Measurements from ENCODE around the gene MMP3. TPM values are rescaled to one million over a fixed set of nuclear protein-coding genes. Genes with fewer than 3 reads are reported as not detected.
A peak's percentile ranks its signal among the peaks of the same experiment; 100 is the strongest.

The MMP3 gene
- total and polyA plus RNA-seq, 3 experiments from 2014 or later: not detected

GRCh38 chr11:102842930-102843329, 479 bp downstream of the MMP3 start:
- no peaks in the 10 kb centered on the region for H3K36me3 Mint-ChIP-seq
- H3K27ac ChIP-seq (ENCODE audit: low read depth, low read length): no peak overlapping the region
- H3K4me1 ChIP-seq (ENCODE audit: insufficient read depth, low read length): no peaks in the 10 kb centered on the region
- H3K9me3 ChIP-seq (ENCODE audit: low read length): no peaks in the 10 kb centered on the region
- no peak for DNase-seq
- ChIA-PET CTCF (no interaction called here), POLR2A (no interaction called here)
- no peaks in the 10 kb centered on the region for H3K4me1 Mint-ChIP-seq
- peaks cover 0 to 8% of the 10 kb centered on the region in 2 donors for H3K27me3 Mint-ChIP-seq
- no peak overlapping the region for H3K4me3 Mint-ChIP-seq
- no peaks in the 10 kb centered on the region for H3K9me3 Mint-ChIP-seq
- H3K4me3 ChIP-seq (ENCODE audit: low read length): no peak overlapping the region
- no peaks in the 10 kb centered on the region for H3K36me3 ChIP-seq (ENCODE audit: insufficient read depth, low read length)
- no peaks in the 10 kb centered on the region for H3K27me3 ChIP-seq (ENCODE audit: insufficient read depth, low read length, poor library complexity, severe bottlenecking)
- no peak overlapping the region for H3K27ac Mint-ChIP-seq

- H3K27me3 Mint-ChIP-seq: peaks cover 0 to 5% of the 10 kb centered on the region in 2 donors
- H3K36me3 Mint-ChIP-seq: no peaks in the 10 kb centered on the region
- Histone ChIP-seq H3K4me3 (ENCODE audit: low read length) (no peak overlapping the region), H3K4me1 (ENCODE audit: insufficient read depth, low read length) (no peaks in the 10 kb centered on the region), H3K9me3 (ENCODE audit: low read length) (no peaks in the 10 kb centered on the region), H3K27me3 (ENCODE audit: insufficient read depth, low read length, poor library complexity, severe bottlenecking) (no peaks in the 10 kb centered on the region), H3K36me3 (ENCODE audit: insufficient read depth, low read length) (no peaks in the 10 kb centered on the region), H3K27ac (ENCODE audit: low read depth, low read length) (no peak overlapping the region)
- ChIA-PET CTCF (no interaction called here), POLR2A (no interaction called here)
- H3K4me3 Mint-ChIP-seq: no peak overlapping the region
- H3K27ac Mint-ChIP-seq: no peak overlapping the region
- no peaks in the 10 kb centered on the region for H3K4me1 Mint-ChIP-seq
- H3K9me3 Mint-ChIP-seq: no peaks in the 10 kb centered on the region
- DNase-seq: no peak
Observed at GRCh38 chr11:102840018-102840417, 3.4 kb downstream of the MMP3 start.

- Histone ChIP-seq H3K27me3 (ENCODE audit: insufficient read depth, low read length, poor library complexity, severe bottlenecking) (no peaks in the 10 kb centered on the region), H3K4me1 (ENCODE audit: insufficient read depth, low read length) (no peaks in the 10 kb centered on the region), H3K36me3 (ENCODE audit: insufficient read depth, low read length) (no peaks in the 10 kb centered on the region), H3K4me3 (ENCODE audit: low read length) (no peak overlapping the region), H3K27ac (ENCODE audit: low read depth, low read length) (no peak overlapping the region), H3K9me3 (ENCODE audit: low read length) (no peaks in the 10 kb centered on the region)
- ChIA-PET POLR2A (no interaction called here), CTCF (no interaction called here)
- Mint-ChIP-seq H3K27me3 (peaks cover 0 to 4% of the 10 kb centered on the region in 2 donors), H3K36me3 (no peaks in the 10 kb centered on the region), H3K27ac (no peak overlapping the region), H3K9me3 (peaks cover 0 to 2% (median 0%) of the 10 kb centered on the region in 5 donors), H3K4me3 (no peak overlapping the region), H3K4me1 (no peaks in the 10 kb centered on the region)
- no peak for DNase-seq
Observed at GRCh38 chr11:102837646-102838045, 5.8 kb downstream of the MMP3 start.

GRCh38 chr11:102837156-102837555, 6.3 kb downstream of the MMP3 start:
- Histone ChIP-seq H3K27ac (ENCODE audit: low read depth, low read length) (no peak overlapping the region), H3K9me3 (ENCODE audit: low read length) (no peaks in the 10 kb centered on the region), H3K4me3 (ENCODE audit: low read length) (no peak overlapping the region), H3K27me3 (ENCODE audit: insufficient read depth, low read length, poor library complexity, severe bottlenecking) (no peaks in the 10 kb centered on the region), H3K36me3 (ENCODE audit: insufficient read depth, low read length) (no peaks in the 10 kb centered on the region), H3K4me1 (ENCODE audit: insufficient read depth, low read length) (no peaks in the 10 kb centered on the region)
- Mint-ChIP-seq H3K4me3 (no peak overlapping the region), H3K4me1 (no peaks in the 10 kb centered on the region), H3K36me3 (no peaks in the 10 kb centered on the region), H3K27me3 (peaks cover 2 to 6% of the 10 kb centered on the region in 2 donors), H3K9me3 (peaks cover 0 to 2% (median 0%) of the 10 kb centered on the region in 5 donors), H3K27ac (no peak overlapping the region)
- CTCF ChIA-PET: no interaction called here
- POLR2A ChIA-PET: no interaction called here
- DNase-seq: no peak

- Mint-ChIP-seq H3K36me3 (no peaks in the 10 kb centered on the region), H3K27me3 (peaks cover 9% of the 10 kb centered on the region in 2 donors), H3K27ac (no peak overlapping the region), H3K4me1 (peaks cover 0 to 3% (median 0%) of the 10 kb centered on the region in 3 donors), H3K4me3 (no peak overlapping the region), H3K9me3 (peaks cover 0 to 2% (median 0%) of the 10 kb centered on the region in 5 donors)
- H3K27ac ChIP-seq (ENCODE audit: low read depth, low read length): no peak overlapping the region
- H3K36me3 ChIP-seq (ENCODE audit: insufficient read depth, low read length): no peaks in the 10 kb centered on the region
- no peaks in the 10 kb centered on the region for H3K27me3 ChIP-seq (ENCODE audit: insufficient read depth, low read length, poor library complexity, severe bottlenecking)
- H3K4me3 ChIP-seq (ENCODE audit: low read length): no peak overlapping the region
- ChIA-PET CTCF (no interaction called here), POLR2A (no interaction called here)
- no peaks in the 10 kb centered on the region for H3K9me3 ChIP-seq (ENCODE audit: low read length)
- no peak for DNase-seq
- no peaks in the 10 kb centered on the region for H3K4me1 ChIP-seq (ENCODE audit: insufficient read depth, low read length)
Observed at GRCh38 chr11:102836290-102836875, 7.0 kb downstream of the MMP3 start.

- H3K27me3 Mint-ChIP-seq: peaks cover 20 to 29% of the 10 kb centered on the region in 2 donors
Observed at GRCh38 chr11:102833731-102834130, 9.7 kb downstream of the MMP3 start.

GRCh38 chr11:102832612-102833011, 10.8 kb downstream of the MMP3 start:
- Histone ChIP-seq H3K4me1 (ENCODE audit: insufficient read depth, low read length) (no peaks in the 10 kb centered on the region), H3K27me3 (ENCODE audit: insufficient read depth, low read length, poor library complexity, severe bottlenecking) (no peaks in the 10 kb centered on the region), H3K9me3 (ENCODE audit: low read length) (no peaks in the 10 kb centered on the region), H3K4me3 (ENCODE audit: low read length) (no peak overlapping the region), H3K36me3 (ENCODE audit: insufficient read depth, low read length) (no peaks in the 10 kb centered on the region), H3K27ac (ENCODE audit: low read depth, low read length) (no peak overlapping the region)
- no peaks in the 10 kb centered on the region for H3K36me3 Mint-ChIP-seq
- no peak for DNase-seq
- peaks cover 20 to 29% of the 10 kb centered on the region in 2 donors for H3K27me3 Mint-ChIP-seq
- no peak overlapping the region for H3K4me3 Mint-ChIP-seq
- ChIA-PET CTCF (no interaction called here), POLR2A (no interaction called here)
- peaks cover 0 to 3% (median 0%) of the 10 kb centered on the region in 3 donors for H3K4me1 Mint-ChIP-seq
- no peak overlapping the region for H3K27ac Mint-ChIP-seq
- peaks cover 0 to 3% (median 0%) of the 10 kb centered on the region in 5 donors for H3K9me3 Mint-ChIP-seq

More at GRCh38 chr11:102833731-102834130, 9.7 kb downstream of the MMP3 start:
- H3K4me3 ChIP-seq (ENCODE audit: low read length): no peak overlapping the region
- peaks cover 0 to 3% (median 0%) of the 10 kb centered on the region in 3 donors for H3K4me1 Mint-ChIP-seq
- POLR2A ChIA-PET: no interaction called here
- H3K27ac ChIP-seq (ENCODE audit: low read depth, low read length): no peak overlapping the region
- no peaks in the 10 kb centered on the region for H3K9me3 ChIP-seq (ENCODE audit: low read length)
- no peaks in the 10 kb centered on the region for H3K4me1 ChIP-seq (ENCODE audit: insufficient read depth, low read length)
- no peaks in the 10 kb centered on the region for H3K36me3 Mint-ChIP-seq
- no peak for DNase-seq
- no peak overlapping the region for H3K27ac Mint-ChIP-seq
- CTCF ChIA-PET: no interaction called here
- no peak overlapping the region for H3K4me3 Mint-ChIP-seq
- H3K27me3 ChIP-seq (ENCODE audit: insufficient read depth, low read length, poor library complexity, severe bottlenecking): no peaks in the 10 kb centered on the region
- H3K9me3 Mint-ChIP-seq: peaks cover 0 to 3% (median 0%) of the 10 kb centered on the region in 5 donors
- H3K36me3 ChIP-seq (ENCODE audit: insufficient read depth, low read length): no peaks in the 10 kb centered on the region

- DNase-seq: peak in 1 of 5 donors; percentile 33
- ChIA-PET POLR2A (no interaction called here), CTCF (no interaction called here)
- Histone ChIP-seq H3K9me3 (ENCODE audit: low read length) (no peaks in the 10 kb centered on the region), H3K27me3 (ENCODE audit: insufficient read depth, low read length, poor library complexity, severe bottlenecking) (no peaks in the 10 kb centered on the region), H3K36me3 (ENCODE audit: insufficient read depth, low read length) (no peaks in the 10 kb centered on the region), H3K4me1 (ENCODE audit: insufficient read depth, low read length) (no peaks in the 10 kb centered on the region), H3K4me3 (ENCODE audit: low read length) (no peak overlapping the region), H3K27ac (ENCODE audit: low read depth, low read length) (no peak overlapping the region)
- no peak overlapping the region for H3K27ac Mint-ChIP-seq
- peaks cover 21 to 37% of the 10 kb centered on the region in 2 donors for H3K27me3 Mint-ChIP-seq
- no peak overlapping the region for H3K4me3 Mint-ChIP-seq
- H3K36me3 Mint-ChIP-seq: no peaks in the 10 kb centered on the region
- peaks cover 0 to 3% (median 2%) of the 10 kb centered on the region in 5 donors for H3K9me3 Mint-ChIP-seq
- H3K4me1 Mint-ChIP-seq: peaks cover 0 to 3% (median 0%) of the 10 kb centered on the region in 3 donors
Observed at GRCh38 chr11:102831489-102832440, 11.6 kb downstream of the MMP3 start.
